GM12865 (cell line): ENCODE results near the gene MALT1.

Experiments
- DNase-seq: peaks from one replicate; pipeline ENCODE4 v3.0.0; 2010; ENCODE audit warnings: low read depth
- H3K4me3 ChIP-seq: 2 replicates; pipeline ENCODE4 v1.5.1; 2011; ENCODE audit warnings: mild to moderate bottlenecking, low read depth, low read length, control low read depth
- TF ChIP-seq, protein P1 (sequence below): IDR thresholded peaks from 2 replicates; pipeline ENCODE4 v1.5.1; 2011; ENCODE audit warnings: low read length, control low read depth, low read depth, inconsistent platforms; ENCODE audit not compliant: insufficient read depth; ENCODE audit errors: missing control alignments

Gene MALT1

DNA sequence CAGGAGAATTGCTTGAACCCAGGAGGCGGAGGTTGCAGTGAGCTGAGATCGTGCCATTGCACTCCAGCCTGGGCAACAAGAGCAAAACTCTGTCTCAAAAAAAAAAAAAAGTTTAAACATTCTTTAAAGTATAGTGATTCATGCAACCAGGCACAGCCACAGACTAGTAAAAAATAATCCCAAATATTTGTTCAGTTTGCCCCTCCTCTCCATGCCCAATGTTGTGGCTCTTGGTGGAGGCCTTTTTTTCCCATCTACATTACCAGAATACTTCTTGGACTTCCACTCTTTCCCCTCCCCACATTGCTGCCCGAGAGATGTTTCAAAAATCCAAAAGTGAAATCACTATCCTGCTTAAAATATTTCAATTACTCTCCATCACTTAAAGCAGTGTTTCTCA, 5.1 kb upstream of the MALT1 start:
- no peak for DNase-seq
- H3K4me3 ChIP-seq, result no peak overlapping the region
- TF ChIP-seq, protein P1, sequence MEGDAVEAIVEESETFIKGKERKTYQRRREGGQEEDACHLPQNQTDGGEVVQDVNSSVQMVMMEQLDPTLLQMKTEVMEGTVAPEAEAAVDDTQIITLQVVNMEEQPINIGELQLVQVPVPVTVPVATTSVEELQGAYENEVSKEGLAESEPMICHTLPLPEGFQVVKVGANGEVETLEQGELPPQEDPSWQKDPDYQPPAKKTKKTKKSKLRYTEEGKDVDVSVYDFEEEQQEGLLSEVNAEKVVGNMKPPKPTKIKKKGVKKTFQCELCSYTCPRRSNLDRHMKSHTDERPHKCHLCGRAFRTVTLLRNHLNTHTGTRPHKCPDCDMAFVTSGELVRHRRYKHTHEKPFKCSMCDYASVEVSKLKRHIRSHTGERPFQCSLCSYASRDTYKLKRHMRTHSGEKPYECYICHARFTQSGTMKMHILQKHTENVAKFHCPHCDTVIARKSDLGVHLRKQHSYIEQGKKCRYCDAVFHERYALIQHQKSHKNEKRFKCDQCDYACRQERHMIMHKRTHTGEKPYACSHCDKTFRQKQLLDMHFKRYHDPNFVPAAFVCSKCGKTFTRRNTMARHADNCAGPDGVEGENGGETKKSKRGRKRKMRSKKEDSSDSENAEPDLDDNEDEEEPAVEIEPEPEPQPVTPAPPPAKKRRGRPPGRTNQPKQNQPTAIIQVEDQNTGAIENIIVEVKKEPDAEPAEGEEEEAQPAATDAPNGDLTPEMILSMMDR, result no peak

DNA sequence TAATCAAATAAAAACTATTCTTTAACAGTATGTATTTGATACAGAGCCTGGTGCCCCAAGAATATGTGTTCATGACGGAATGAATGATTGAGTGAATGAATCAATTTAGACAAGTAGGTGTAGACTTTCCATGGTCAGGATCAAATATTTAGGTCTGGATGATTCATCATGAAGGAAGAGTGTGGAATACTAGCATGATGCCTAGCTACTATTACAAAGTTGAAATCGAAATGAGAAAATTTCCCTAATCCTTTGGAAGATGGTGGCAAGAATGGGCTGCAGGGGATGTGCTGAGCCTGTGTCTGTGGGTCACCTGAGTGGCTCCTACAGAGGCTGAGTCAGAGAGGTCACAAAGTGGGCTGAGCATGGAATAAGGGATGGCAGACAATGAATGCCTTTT, 3.1 kb upstream of the MALT1 start:
- DNase-seq, result no peak
- H3K4me3 ChIP-seq, result no peak overlapping the region
- TF ChIP-seq, protein P1, result no peak

DNA sequence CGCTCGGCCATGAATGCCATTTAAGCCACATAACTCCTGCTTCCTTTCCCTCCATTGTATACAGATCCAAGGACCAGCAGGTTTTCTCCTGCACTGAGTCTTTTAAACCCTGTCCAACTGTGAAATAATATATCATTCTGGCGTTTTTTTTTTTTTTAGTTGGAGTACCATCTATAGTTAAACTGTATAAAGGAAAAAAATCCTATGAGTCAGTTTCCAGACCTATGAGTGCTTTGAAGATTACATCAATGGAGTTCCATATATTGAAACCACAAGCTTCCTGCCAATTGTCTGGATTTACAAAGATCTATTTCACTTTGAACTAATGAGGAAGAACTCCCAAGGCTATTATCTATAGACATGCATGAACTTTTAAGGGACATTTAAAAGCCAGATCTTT, 2.4 kb upstream of the MALT1 start:
- TF ChIP-seq, protein P1, result no peak
- H3K4me3 ChIP-seq, result peak overlapping the region; percentile 67; the same call in 1 of the 2 replicates
- no peak for DNase-seq

DNA sequence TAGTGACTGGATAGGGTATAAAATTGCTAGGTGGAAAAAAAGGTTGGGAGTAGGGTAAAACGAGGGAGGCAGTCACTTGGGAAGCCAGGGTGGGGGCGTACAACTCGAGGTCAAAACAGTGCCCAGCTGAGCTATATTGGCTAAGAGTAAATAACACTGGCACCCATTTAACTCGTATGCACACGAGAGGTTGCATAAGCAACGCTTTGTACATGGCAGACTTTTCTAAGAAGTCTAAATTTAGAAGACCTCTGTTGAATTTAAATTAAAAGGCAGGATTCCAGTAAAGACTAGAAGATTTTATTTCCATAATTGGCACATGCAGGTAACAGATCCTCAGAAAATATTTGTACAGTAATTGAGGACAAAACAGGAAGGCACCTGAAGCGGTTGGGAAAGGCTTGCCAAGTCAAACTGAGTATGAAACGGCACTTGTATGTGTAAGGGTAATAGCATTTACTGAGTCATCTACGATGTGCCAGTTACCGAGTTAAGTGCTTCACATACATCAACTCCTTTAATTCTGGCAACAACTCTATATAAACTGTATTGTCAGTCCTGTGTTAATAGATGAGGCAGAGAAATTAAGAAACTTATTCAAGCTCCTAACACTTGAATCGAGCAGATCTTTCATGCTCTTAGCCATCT, 1.4 kb upstream of the MALT1 start:
- TF ChIP-seq, protein P1, result no peak
- peak; percentile 63 for DNase-seq
- H3K4me3 ChIP-seq, result peak overlapping the region; percentile 67

DNA sequence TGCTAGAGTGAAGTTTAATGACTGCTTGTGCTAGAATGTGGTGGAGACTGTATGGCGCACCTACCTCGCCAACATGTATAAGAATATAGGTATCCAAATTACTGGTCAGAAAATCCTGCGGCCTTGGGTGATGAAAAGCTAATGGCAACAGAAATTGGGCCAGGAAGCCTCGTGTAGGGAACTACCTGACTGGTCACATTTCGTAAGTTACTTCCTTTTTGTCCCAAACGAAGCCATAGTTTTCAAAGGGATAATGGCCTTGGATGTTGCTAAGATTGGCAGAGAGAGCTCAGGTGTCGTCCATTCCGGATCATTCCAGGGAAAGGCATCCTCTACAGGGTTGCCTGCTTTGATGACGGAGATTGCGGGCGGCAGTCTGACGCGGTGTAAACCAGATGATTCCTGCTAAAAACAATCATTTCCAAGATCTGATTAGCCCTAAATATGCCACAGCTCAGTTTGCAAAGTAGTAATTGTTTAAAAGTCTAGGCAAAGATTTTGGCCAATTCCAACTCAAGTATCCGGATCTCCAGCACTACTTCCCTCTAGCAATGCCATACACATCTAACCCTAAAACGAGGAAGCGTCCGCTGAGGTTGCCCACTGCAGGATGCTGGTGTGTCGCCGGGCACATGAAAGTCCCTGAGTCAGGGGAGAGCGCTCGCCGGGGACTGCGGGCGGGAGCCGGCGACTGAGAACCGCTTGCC, 708 bp upstream of the MALT1 start:
- H3K4me3 ChIP-seq, result peak overlapping the region; percentile 67
- DNase-seq, result peak; percentile 51
- TF ChIP-seq, protein P1, result no peak

DNA sequence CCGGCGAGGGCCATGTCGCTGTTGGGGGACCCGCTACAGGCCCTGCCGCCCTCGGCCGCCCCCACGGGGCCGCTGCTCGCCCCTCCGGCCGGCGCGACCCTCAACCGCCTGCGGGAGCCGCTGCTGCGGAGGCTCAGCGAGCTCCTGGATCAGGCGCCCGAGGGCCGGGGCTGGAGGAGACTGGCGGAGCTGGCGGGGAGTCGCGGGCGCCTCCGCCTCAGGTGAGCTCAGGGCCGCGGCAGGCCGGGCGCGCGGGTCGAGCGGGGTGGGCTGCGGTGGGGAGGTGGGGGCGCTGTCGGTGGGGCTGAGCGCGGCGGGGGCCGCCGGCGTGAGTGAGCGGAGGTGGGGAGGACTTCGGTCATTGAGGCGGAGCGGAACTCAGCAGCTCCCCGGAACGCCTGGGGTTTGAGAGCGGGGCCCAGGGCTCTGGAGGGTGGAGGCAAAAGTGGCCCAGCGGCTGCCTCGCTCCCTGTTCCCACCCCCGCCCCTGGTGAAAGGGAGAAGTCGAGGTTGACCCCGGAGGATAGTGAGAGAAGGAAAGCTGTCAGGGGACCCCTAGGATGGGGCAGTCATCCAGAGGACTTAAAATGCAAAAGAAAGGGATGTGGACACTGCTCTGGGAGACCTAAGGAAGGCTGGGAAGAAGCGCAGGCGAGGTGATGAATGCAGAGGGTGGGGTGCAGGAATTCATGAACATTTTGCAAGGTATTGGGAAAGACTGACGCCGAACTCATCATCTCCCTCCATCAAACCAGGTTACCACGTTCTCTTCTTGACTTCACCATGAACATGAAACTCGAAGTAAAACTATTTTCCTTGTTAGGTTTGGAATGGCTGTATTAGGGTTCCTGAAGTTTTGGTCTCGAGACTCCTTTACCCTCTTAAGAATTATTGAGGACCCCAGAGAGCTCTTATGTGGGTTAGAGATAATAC, 633 bp downstream of the MALT1 start:
- peak overlapping the region; percentile 90 for H3K4me3 ChIP-seq
- DNase-seq, result peak; percentile 63

More for the DNA sequence above, 633 bp downstream of the MALT1 start:
- TF ChIP-seq, protein P1, result no peak
